CD14-positive monocyte (primary cell): Measurements from ENCODE around the gene PSMB5. TPM values are rescaled to one million over a fixed set of nuclear protein-coding genes. Genes with fewer than 3 reads are reported as not detected.
A peak's percentile ranks its signal among the peaks of the same experiment; 100 is the strongest.

ENCODE experiments used
- DNase-seq, 3 donors: peaks; one replicate each; pipeline ENCODE4 v3.0.0-alpha.2; 2011 to 2022
- H2AFZ ChIP-seq: 2 replicates; pipeline ENCODE4 v1.6.0; 2012; ENCODE audit warnings: mild to moderate bottlenecking, low read depth, low read length, inconsistent platforms; ENCODE audit not compliant: insufficient read depth, poor library complexity, severe bottlenecking
- H3K27ac ChIP-seq, 2 donors: 1 replicate in 1 of 2; 2 replicates in 1 of 2; pipeline ENCODE4 v1.5.1; 2012 to 2013; ENCODE audit warnings: low read length in 2 of 2, control low read depth in 1 of 2, inconsistent platforms in 1 of 2, low read depth in 1 of 2, mild to moderate bottlenecking in 1 of 2
- H3K27me3 ChIP-seq, 2 donors: one replicate each; pipeline versions ENCODE4 v1.6.0 to v1.6.1; 2011 to 2013; ENCODE audit warnings: low read length in 2 of 2; ENCODE audit not compliant: control insufficient read depth in 2 of 2, insufficient read depth in 2 of 2
- H3K36me3 ChIP-seq, 2 donors: replicated peaks in 1 of 2; 1 replicate in 1 of 2; 2 replicates in 1 of 2; pipeline versions ENCODE4 v1.5.1 to v1.6.1; 2012 to 2013; ENCODE audit warnings: low read length in 2 of 2, control low read depth in 1 of 2, inconsistent platforms in 1 of 2, mild to moderate bottlenecking in 1 of 2; ENCODE audit not compliant: insufficient read depth in 2 of 2, control insufficient read depth in 1 of 2
- H3K4me1 ChIP-seq, 2 donors: 1 replicate in 1 of 2; 2 replicates in 1 of 2; pipeline versions ENCODE4 v1.5.1 to v1.6.1; 2012 to 2013; ENCODE audit warnings: low read length in 2 of 2, control low read depth in 1 of 2, inconsistent platforms in 1 of 2, mild to moderate bottlenecking in 1 of 2, moderate library complexity in 1 of 2; ENCODE audit not compliant: insufficient read depth in 2 of 2, control insufficient read depth in 1 of 2
- H3K4me2 ChIP-seq: replicated peaks from 2 replicates; pipeline ENCODE3; 2012; ENCODE audit warnings: low read length, moderate library complexity, mild to moderate bottlenecking; ENCODE audit not compliant: poor library complexity, severe bottlenecking; ENCODE audit errors: extremely low read depth
- H3K4me3 ChIP-seq, 3 experiments: fragments of 200-600 bp in 1 of 3; sonication (generic) in 1 of 3; replicated peaks in 1 of 3; 1 replicate in 2 of 3; 2 replicates in 1 of 3; pipeline ENCODE4 v1.5.1; 2011 to 2013; ENCODE audit warnings: low read length in 3 of 3, mild to moderate bottlenecking in 3 of 3, control low read depth in 2 of 3, low read depth in 2 of 3, inconsistent platforms in 1 of 3, moderate library complexity in 1 of 3
- H3K79me2 ChIP-seq: 2 replicates; pipeline ENCODE4 v1.6.0; 2012; ENCODE audit warnings: mild to moderate bottlenecking, control low read depth, inconsistent platforms, low read length, moderate library complexity; ENCODE audit not compliant: insufficient read depth
- H3K9ac ChIP-seq: 2 replicates; pipeline ENCODE4 v1.6.0; 2017; ENCODE audit warnings: low read length, mild to moderate bottlenecking; ENCODE audit not compliant: insufficient read depth, poor library complexity, severe bottlenecking
- H3K9me3 ChIP-seq, 2 donors: replicated peaks in 1 of 2; 1 replicate in 1 of 2; 2 replicates in 1 of 2; pipeline versions ENCODE4 v1.5.1 to v1.6.1; 2012 to 2013; ENCODE audit warnings: low read length in 2 of 2, control low read depth in 1 of 2; ENCODE audit not compliant: control insufficient read depth in 1 of 2, insufficient read depth in 1 of 2
- H4K20me1 ChIP-seq: 2 replicates; pipeline ENCODE4 v1.6.0; 2012; ENCODE audit warnings: mild to moderate bottlenecking, low read length, control low read depth, moderate library complexity; ENCODE audit not compliant: insufficient read depth
- H3K27ac Mint-ChIP-seq, 7 donors: one replicate each; pipeline ENCODE4 v1.8.0; 2020; ENCODE audit warnings: mild to moderate bottlenecking in 7 of 7, mixed read lengths in 7 of 7, moderate library complexity in 6 of 7, inconsistent platforms in 2 of 7
- H3K27me3 Mint-ChIP-seq, 3 donors: one replicate each; pipeline ENCODE4 v1.8.0; 2021 to 2022; ENCODE audit warnings: low read depth in 3 of 3, mild to moderate bottlenecking in 3 of 3, mixed read lengths in 3 of 3, moderate library complexity in 3 of 3, inconsistent platforms in 1 of 3
- H3K36me3 Mint-ChIP-seq, 2 donors: one replicate each; pipeline ENCODE4 v1.8.0; 2020; ENCODE audit warnings: mixed read lengths in 2 of 2, inconsistent platforms in 1 of 2, mild to moderate bottlenecking in 1 of 2
- H3K4me1 Mint-ChIP-seq: one replicate; pipeline ENCODE4 v1.8.0; 2020; ENCODE audit warnings: mild to moderate bottlenecking, mixed read lengths
- H3K4me3 Mint-ChIP-seq, 2 donors: one replicate each; pipeline ENCODE4 v1.8.0; 2020; ENCODE audit warnings: mild to moderate bottlenecking in 2 of 2, mixed read lengths in 2 of 2, moderate library complexity in 1 of 2
- H3K9me3 Mint-ChIP-seq, 7 donors: one replicate each; pipeline ENCODE4 v1.8.0; 2020 to 2022; ENCODE audit warnings: mixed read lengths in 7 of 7, mild to moderate bottlenecking in 6 of 7, moderate library complexity in 6 of 7, inconsistent platforms in 2 of 7
- WGBS: methylation state at CpG from one replicate; pipeline ENCODE4 v1.1.5; 2013; ENCODE audit warnings: missing lambda C conversion rate; ENCODE audit not compliant: insufficient coverage; 5-methylcytosine and 5-hydroxymethylcytosine counted together
- intact Hi-C, 2 donors: fragments of 100-400 bp; cut with micrococcal nuclease; formaldehyde crosslinking; loops; one replicate each; pipeline versions ENCODE4 v1.15.0 to v1.15.1; 2023
- polyA plus RNA-seq, 3 donors: library from polyadenylated mRNA; depleted of rRNA in 1 of 3; unstranded in 2 of 3; stranded (reverse) in 1 of 3; fragments of 300-500 nt in 2 of 3; fragments of >200 nt in 1 of 3; fragmentation: Illumina TruSeq in 2 of 3; gene quantifications; 1 replicate in 2 of 3; 2 replicates in 1 of 3; pipeline ENCODE4 v1.2.3, GENCODE V29; 2012 to 2021
- TF ChIP-seq, protein P1 (sequence below): fragments of 200-600 bp; IDR thresholded peaks from one replicate; pipeline ENCODE4 v1.8.0; 2022; ENCODE audit warnings: antibody characterized with exemption, mild to moderate bottlenecking

PSMB5 gene
- polyA plus RNA-seq, 3 donors: 16.8 to 61.8 (median 57.6) TPM

DNA sequence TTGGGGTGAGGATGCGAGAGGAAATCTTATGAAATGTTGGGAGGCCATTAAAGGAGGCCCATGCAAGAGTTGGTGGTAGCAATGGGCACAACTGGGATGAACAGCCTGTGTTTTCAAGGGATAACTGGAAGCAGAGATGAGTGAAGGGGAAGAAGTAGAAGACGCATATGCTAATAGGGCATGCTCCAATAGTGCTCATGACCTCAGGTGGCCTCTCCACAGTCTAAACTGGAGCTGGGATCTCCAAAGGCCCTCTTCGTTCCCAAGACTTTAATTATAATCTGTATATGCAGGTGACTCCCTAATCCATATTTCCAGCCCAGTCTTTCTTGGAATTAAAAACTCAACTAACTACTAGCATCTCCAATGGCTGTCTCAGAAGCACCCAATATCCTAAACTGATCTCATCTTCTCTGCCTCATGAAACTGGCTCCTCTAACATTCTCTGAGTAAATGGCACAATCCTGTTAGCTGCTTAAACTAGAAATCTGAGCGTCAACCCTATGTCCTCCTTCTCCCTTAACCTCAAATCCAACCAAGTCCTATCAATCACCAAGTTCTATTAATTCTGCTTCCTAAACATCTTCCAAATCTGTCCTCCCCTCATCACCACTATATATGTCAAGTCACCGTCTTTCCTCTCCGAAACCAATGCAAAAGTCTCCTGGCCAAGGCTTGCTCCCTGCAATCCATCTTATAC is 49.6 kb downstream of the PSMB5 start:
- intact Hi-C loops: loop anchor here in 1 of 2 donors (2.0 to 10.0 kb wide), 3 partner anchors 24 to 418 kb away; no protein-coding TSS in a partner anchor

DNA sequence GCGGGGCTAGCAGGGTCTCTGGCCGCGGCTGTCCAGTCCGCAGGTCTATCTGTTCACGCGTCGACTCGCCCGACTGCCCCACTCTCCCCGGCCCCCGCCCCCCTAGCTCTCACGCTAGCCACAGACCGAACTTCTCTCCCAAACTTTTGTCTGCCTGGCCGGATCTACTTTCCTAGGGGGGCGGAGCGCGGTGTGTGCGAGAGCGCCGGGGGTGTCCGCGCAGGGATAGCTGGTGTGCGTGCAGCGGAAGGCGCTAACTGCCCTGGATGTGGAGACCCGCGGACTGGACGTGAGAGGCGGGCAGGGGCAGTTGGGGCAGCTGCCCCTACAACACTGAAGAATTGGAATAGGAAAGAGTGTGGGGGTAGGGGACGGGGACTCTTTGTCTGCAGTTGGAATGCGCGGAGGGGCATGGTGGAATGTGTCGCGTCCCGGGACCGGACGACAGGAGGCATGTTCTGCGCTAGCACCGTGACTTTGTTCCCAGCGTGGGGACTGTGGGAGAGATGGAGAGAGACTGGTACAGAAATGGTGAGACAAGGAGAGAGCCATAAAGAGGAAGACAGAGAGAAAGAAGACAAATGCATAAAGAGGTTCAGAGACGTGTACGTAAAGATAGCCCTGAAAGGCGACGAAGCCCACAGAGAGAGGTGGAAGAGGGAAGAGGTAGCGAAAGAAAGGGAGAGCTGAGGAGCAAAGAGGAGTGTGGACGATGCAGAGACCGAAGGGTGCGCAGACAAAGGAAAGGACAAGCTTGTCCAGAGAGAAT is 52.0 kb downstream of the PSMB5 start, which contains the start of gene AJUBA:
Gene AJUBA, minus strand, starts transcription at position 75 of the 769 bp plus-strand sequence. CDS start 285 bp downstream, outside the sequence.
- intact Hi-C loops: loop anchor here in 1 of 2 donors (5.0 to 10.0 kb wide), 2 partner anchors 48 to 415 kb away; no protein-coding TSS in a partner anchor
- Histone ChIP-seq H3K27ac (no peak within 1 kb of the TSS), H3K36me3 (peaks cover 4 to 7% of the 10 kb centered on the region in 2 donors), H3K27me3 (peaks cover 33 to 45% of the 10 kb centered on the region in 2 donors), H3K79me2 (no peaks in the 10 kb centered on the region), H2AFZ (peak within 1 kb of the TSS; percentile 92), H3K4me1 (peaks cover 25 to 27% of the 10 kb centered on the region in 2 donors), H3K4me2 (peak within 1 kb of the TSS; percentile 93), H4K20me1 (no peaks in the 10 kb centered on the region), H3K4me3 (peak within 1 kb of the TSS; percentile 47 to 81 (median 77)), H3K9ac (peak within 1 kb of the TSS; percentile 61), H3K9me3 (peaks cover 0 to 4% of the 10 kb centered on the region in 2 donors)
- WGBS: 0% methylated on average over 35 of the region's 48 CpGs
- Mint-ChIP-seq H3K27me3 (peaks cover 25 to 37% (median 29%) of the 10 kb centered on the region in 3 donors), H3K27ac (no peak within 1 kb of the TSS), H3K36me3 (peaks cover 9 to 12% of the 10 kb centered on the region in 2 donors), H3K4me1 (peaks cover 6% of the 10 kb centered on the region), H3K9me3 (peaks cover 0 to 8% (median 3%) of the 10 kb centered on the region in 7 donors), H3K4me3 (no peak within 1 kb of the TSS)
- DNase-seq: peak; percentile 56 to 68 (median 64)
- TF ChIP-seq, protein P1, sequence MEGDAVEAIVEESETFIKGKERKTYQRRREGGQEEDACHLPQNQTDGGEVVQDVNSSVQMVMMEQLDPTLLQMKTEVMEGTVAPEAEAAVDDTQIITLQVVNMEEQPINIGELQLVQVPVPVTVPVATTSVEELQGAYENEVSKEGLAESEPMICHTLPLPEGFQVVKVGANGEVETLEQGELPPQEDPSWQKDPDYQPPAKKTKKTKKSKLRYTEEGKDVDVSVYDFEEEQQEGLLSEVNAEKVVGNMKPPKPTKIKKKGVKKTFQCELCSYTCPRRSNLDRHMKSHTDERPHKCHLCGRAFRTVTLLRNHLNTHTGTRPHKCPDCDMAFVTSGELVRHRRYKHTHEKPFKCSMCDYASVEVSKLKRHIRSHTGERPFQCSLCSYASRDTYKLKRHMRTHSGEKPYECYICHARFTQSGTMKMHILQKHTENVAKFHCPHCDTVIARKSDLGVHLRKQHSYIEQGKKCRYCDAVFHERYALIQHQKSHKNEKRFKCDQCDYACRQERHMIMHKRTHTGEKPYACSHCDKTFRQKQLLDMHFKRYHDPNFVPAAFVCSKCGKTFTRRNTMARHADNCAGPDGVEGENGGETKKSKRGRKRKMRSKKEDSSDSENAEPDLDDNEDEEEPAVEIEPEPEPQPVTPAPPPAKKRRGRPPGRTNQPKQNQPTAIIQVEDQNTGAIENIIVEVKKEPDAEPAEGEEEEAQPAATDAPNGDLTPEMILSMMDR: no peak

More for the DNA sequence above, 49.6 kb downstream of the PSMB5 start:
- Mint-ChIP-seq H3K9me3 (peaks cover 0 to 8% (median 0%) of the 10 kb centered on the region in 7 donors), H3K27me3 (peaks cover 4 to 16% (median 11%) of the 10 kb centered on the region in 3 donors), H3K36me3 (peaks cover 31 to 32% of the 10 kb centered on the region in 2 donors), H3K4me3 (no peak overlapping the region), H3K27ac (no peak overlapping the region), H3K4me1 (peaks cover 6% of the 10 kb centered on the region)
- peaks cover 0 to 4% of the 10 kb centered on the region in 2 donors for H3K9me3 ChIP-seq
- peaks cover 25 to 27% of the 10 kb centered on the region in 2 donors for H3K4me1 ChIP-seq
- no peak for DNase-seq
- H4K20me1 ChIP-seq: no peaks in the 10 kb centered on the region
- H2AFZ ChIP-seq: no peak overlapping the region
- H3K36me3 ChIP-seq: peaks cover 10 to 29% of the 10 kb centered on the region in 2 donors
- TF ChIP-seq, protein P1: no peak
- no peak overlapping the region for H3K4me3 ChIP-seq
- no peaks in the 10 kb centered on the region for H3K79me2 ChIP-seq
- H3K27ac ChIP-seq: no peak overlapping the region
- WGBS: 100% methylated on average over 4 of the region's 6 CpGs
- H3K4me2 ChIP-seq: no peak overlapping the region
- peaks cover 18 to 22% of the 10 kb centered on the region in 2 donors for H3K27me3 ChIP-seq
- H3K9ac ChIP-seq: no peak overlapping the region
